MCF 10A (cell line): ENCODE results near the gene CREBBP. TPM values are rescaled to one million over a fixed set of nuclear protein-coding genes. Genes with fewer than 3 reads are reported as not detected.

Experiments
- BruUV-seq: library from RNA; stranded (reverse); fragments of 400-500 nt; replicated peaks from 2 replicates; lab custom pipeline; 2021; lab: Mats Ljungman, UMichigan
- CTCF ChIA-PET: fragments of 300-600 bp; sonication (Branson Sonifier 250); formaldehyde crosslinking; extraction: SDS; loops from one replicate; lab custom pipeline; 2021; ENCODE audit warnings: antibody characterized with exemption, inconsistent platforms; lab: Yijun Ruan, JAX
- POLR2A ChIA-PET: fragments of 300-600, 350-650 bp; sonication (Branson Sonifier 250); formaldehyde crosslinking; extraction: SDS; loops from one replicate; lab custom pipeline; 2020; ENCODE audit warnings: antibody characterized with exemption, inconsistent platforms; lab: Yijun Ruan, JAX
- DNase-seq: peaks from one replicate; pipeline ENCODE4 v3.0.0-alpha.2; 2018; ENCODE audit not compliant: unreplicated experiment
- H3K27ac Mint-ChIP-seq: one replicate; pipeline ENCODE4 v1.8.0; 2022; ENCODE audit warnings: mild to moderate bottlenecking, low read depth, mixed read lengths; ENCODE audit not compliant: unreplicated experiment
- H3K27me3 Mint-ChIP-seq: one replicate; pipeline ENCODE4 v1.8.0; 2022; ENCODE audit warnings: mixed read lengths; ENCODE audit not compliant: insufficient read depth, unreplicated experiment
- H3K36me3 Mint-ChIP-seq: one replicate; pipeline ENCODE4 v1.8.0; 2022; ENCODE audit warnings: mild to moderate bottlenecking, moderate library complexity, mixed read lengths; ENCODE audit not compliant: insufficient read depth, unreplicated experiment
- H3K4me1 Mint-ChIP-seq: one replicate; pipeline ENCODE4 v1.8.0; 2022; ENCODE audit warnings: mixed read lengths; ENCODE audit not compliant: insufficient read depth, unreplicated experiment
- H3K4me3 Mint-ChIP-seq: one replicate; pipeline ENCODE4 v1.8.0; 2022; ENCODE audit warnings: mild to moderate bottlenecking, moderate library complexity, mixed read lengths; ENCODE audit not compliant: unreplicated experiment
- H3K9me3 Mint-ChIP-seq: one replicate; pipeline ENCODE4 v1.8.0; 2022; ENCODE audit warnings: mixed read lengths; ENCODE audit not compliant: unreplicated experiment
- intact Hi-C: fragments of 100-400 bp; cut with micrococcal nuclease; formaldehyde crosslinking; loops from 2 replicates; pipeline ENCODE4 v1.14.1; 2022
- total RNA-seq: library from RNA; stranded (reverse); gene quantifications from 2 replicates; pipeline ENCODE4 v1.2.3, GENCODE V29; 2022
- TF ChIP-seq, protein P1 (sequence below): fragments of 200-600 bp; IDR thresholded peaks from one replicate; pipeline ENCODE4 v1.8.0; 2022; ENCODE audit warnings: antibody characterized with exemption, mild to moderate bottlenecking; ENCODE audit not compliant: unreplicated experiment

Gene CREBBP
- total RNA-seq, 1 experiment from 2014 or later: 74.0 TPM

DNA sequence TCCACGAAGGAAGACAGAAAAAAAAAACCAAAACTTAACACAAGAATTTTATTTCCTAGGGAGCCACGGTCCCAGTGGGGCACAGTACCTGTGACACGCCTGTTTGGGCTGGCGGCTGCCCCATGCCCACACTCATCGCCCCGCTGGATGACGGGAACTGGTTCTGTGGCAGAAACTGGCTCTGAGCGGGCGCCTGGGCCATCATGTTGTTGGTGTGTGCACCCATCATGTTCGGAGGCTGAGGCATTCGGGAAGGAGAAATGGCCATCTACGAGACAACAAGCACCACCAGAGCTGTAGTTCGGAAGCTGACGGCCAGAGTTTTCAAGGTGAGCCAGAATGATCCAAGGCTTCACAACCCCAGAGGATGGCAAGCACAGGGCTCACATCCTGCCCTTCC, 106.8 kb downstream of the CREBBP start:
- POLR2A ChIA-PET: interaction anchor here (0.8 to 2.8 kb wide), 3 partner anchors 22 to 84 kb away, joined by 3 to 8 read pairs (median 5); partner anchors contain the start of gene TRAP1
- no peak overlapping the region for H3K4me3 Mint-ChIP-seq
- intact Hi-C loops: loop anchor here (2.0 kb wide), 1 partner anchor 107 kb away; the partner anchor contains the start of gene CREBBP
- no peaks in the 10 kb centered on the region for H3K9me3 Mint-ChIP-seq
- H3K36me3 Mint-ChIP-seq: peaks cover 100% of the 10 kb centered on the region
- no peak for DNase-seq
- no TSS peak for BruUV-seq
- CTCF ChIA-PET: no interaction called here
- H3K27me3 Mint-ChIP-seq: no peaks in the 10 kb centered on the region
- H3K4me1 Mint-ChIP-seq: peaks cover 11% of the 10 kb centered on the region
- TF ChIP-seq, protein P1, sequence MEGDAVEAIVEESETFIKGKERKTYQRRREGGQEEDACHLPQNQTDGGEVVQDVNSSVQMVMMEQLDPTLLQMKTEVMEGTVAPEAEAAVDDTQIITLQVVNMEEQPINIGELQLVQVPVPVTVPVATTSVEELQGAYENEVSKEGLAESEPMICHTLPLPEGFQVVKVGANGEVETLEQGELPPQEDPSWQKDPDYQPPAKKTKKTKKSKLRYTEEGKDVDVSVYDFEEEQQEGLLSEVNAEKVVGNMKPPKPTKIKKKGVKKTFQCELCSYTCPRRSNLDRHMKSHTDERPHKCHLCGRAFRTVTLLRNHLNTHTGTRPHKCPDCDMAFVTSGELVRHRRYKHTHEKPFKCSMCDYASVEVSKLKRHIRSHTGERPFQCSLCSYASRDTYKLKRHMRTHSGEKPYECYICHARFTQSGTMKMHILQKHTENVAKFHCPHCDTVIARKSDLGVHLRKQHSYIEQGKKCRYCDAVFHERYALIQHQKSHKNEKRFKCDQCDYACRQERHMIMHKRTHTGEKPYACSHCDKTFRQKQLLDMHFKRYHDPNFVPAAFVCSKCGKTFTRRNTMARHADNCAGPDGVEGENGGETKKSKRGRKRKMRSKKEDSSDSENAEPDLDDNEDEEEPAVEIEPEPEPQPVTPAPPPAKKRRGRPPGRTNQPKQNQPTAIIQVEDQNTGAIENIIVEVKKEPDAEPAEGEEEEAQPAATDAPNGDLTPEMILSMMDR: no peak
- no peak overlapping the region for H3K27ac Mint-ChIP-seq

DNA sequence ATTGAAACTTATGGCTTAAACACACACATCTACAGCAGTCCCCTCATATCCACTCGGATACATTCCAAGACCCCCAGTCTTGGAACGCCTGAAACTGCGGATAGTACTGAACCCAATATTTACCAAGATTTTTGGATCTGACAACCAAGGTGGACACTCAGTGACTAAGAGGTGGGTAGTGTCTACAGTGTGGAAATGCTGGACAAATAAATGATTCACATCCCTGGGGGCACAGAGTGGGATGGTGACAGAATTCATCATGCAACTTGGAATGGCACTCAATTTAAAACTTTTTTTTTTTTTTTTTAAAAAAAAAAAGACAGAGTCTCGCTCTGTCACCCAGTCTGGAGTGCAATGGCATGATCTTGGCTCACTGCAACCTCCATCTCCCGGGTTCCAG, 109.0 kb downstream of the CREBBP start:
- DNase-seq: peak; percentile 93

DNA sequence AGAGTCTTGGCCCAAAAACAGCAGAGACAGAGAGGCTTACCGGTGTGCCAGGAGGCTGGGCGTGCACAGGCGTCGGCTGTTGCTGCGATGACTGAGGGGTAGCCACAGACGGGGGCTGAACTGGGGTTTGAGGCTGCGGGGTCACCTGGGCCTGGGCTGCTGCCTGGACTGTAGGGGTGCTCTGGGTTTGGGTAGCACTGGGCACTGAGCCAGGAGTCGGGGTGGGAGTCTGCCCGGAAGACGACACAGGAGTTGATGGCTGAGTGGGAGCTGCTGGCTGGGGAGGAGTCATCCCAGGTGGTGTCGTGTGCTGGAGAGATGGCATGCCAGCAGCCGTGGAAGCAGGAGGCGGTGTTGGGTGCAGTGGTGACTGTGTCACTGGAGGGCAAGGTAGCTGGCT, 110.0 kb downstream of the CREBBP start:
- ChIA-PET CTCF (interaction anchor here (0.8 kb wide), 1 partner anchor 638 kb away, joined by 4 read pairs; no protein-coding TSS in a partner anchor), POLR2A (interaction anchor here (0.7 kb wide), 1 partner anchor 89 kb away, joined by 3 read pairs; no protein-coding TSS in a partner anchor)
- Mint-ChIP-seq H3K36me3 (peaks cover 100% of the 10 kb centered on the region), H3K9me3 (no peaks in the 10 kb centered on the region), H3K27me3 (no peaks in the 10 kb centered on the region), H3K4me1 (peaks cover 11% of the 10 kb centered on the region), H3K4me3 (no peak overlapping the region), H3K27ac (no peak overlapping the region)
- BruUV-seq: no TSS peak
- intact Hi-C loops: no loop called here
- TF ChIP-seq, protein P1: no peak
- DNase-seq: no peak

More for the DNA sequence above, 109.0 kb downstream of the CREBBP start:
- intact Hi-C loops: no loop called here
- no TSS peak for BruUV-seq
- TF ChIP-seq, protein P1: no peak
- H3K9me3 Mint-ChIP-seq: no peaks in the 10 kb centered on the region
- H3K27ac Mint-ChIP-seq: no peak overlapping the region
- ChIA-PET CTCF (interaction anchor here (0.6 to 0.8 kb wide), 4 partner anchors 204 to 496 kb away, joined by 3 to 5 read pairs (median 3); no protein-coding TSS in a partner anchor), POLR2A (interaction anchor here (0.6 to 2.8 kb wide), 8 partner anchors 9 to 341 kb away, joined by 3 to 13 read pairs (median 4); partner anchors contain the start of gene TRAP1)
- peaks cover 100% of the 10 kb centered on the region for H3K36me3 Mint-ChIP-seq
- H3K4me3 Mint-ChIP-seq: no peak overlapping the region
- H3K27me3 Mint-ChIP-seq: no peaks in the 10 kb centered on the region
- H3K4me1 Mint-ChIP-seq: peaks cover 11% of the 10 kb centered on the region

DNA sequence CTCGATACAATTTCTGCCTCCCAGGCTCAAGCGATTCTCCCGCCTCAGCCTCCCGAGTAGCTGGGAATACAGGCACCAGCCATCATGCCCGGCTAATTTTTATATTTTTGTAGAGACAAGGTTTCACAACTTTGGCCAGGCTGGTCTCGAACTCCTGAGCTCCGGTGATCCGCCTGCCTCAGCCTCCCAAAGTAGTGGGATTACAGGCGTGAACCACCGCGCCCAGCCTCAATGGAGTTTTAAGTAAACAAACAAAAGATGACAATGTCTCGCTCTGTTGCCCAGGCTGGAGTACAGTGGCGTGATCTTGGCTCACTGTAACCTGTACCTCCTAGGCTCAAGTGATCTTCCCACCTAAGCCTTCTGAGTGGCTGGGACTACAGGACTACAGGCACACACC, 110.6 kb downstream of the CREBBP start:
- no peaks in the 10 kb centered on the region for H3K27me3 Mint-ChIP-seq
- H3K4me3 Mint-ChIP-seq: no peak overlapping the region
- no peak overlapping the region for H3K27ac Mint-ChIP-seq
- no peak for DNase-seq
- H3K36me3 Mint-ChIP-seq: peaks cover 98% of the 10 kb centered on the region
- no peaks in the 10 kb centered on the region for H3K9me3 Mint-ChIP-seq
- intact Hi-C loops: no loop called here
- BruUV-seq: no TSS peak
- H3K4me1 Mint-ChIP-seq: peaks cover 11% of the 10 kb centered on the region
- TF ChIP-seq, protein P1: no peak
- CTCF ChIA-PET: interaction anchor here (1.2 kb wide), 1 partner anchor 14 kb away, joined by 3 read pairs; no protein-coding TSS in a partner anchor
- POLR2A ChIA-PET: no interaction called here
